IPS DF 19.7 (cell line): Measurements from ENCODE around the gene TMEM185B.

Source experiments
- DNase-seq: peaks from one replicate; pipeline ENCODE4 v3.0.0-alpha.2; 2013; ENCODE audit warnings: low read depth, low spot score

TMEM185B gene

DNA sequence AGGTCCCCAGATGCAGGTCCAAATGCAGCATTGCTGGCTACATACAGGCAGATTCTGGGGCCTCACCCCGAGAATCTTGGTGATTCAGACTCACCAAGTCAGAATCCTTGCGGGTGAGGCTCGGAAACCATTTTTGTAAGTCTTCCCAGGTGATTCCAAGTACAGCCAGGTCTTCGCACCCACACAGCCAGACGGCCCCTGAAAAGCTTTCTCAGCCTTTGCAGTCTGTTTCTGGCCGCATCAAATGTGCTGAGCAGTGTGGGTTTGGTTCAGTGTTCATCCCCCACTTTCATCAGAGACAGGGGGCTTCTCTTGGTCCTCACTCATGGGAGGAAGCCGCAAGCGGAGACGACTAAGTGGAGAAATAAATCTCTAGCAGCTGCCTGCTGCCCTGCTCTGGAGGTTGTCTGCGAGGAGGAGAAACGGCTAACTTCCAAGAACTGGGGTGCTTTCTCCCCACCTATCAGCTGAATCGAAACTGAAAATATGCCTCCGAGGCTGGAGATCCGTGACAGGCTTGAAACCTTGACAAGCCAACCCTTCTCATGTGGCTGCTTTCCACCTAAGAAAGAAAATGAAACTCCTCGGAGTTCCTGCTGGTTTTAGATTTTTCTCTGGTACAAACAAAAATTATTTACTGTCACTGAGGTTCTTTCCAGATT, 8.9 kb upstream of the TMEM185B start:
- DNase-seq, result no peak

DNA sequence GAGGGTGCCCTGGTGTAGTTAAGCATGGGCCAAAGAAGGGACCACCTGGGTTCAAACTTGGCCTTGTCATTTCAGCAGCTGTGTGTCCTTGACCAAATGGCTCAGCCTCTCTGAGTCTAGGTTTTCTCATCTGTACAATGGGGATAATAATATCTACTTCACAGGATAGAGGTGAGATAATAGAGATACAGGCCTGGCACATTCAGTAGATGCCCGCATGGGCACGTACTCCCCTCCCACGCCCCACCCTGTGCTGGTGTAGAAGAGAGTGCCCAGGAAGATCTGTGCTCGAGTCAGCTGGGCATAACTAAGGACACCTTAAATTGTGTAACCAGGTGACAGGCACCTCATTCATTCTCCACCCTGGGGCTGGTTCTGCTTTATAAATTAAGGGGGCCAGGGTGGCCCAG, 8.4 kb upstream of the TMEM185B start:
- no peak for DNase-seq

GRCh38 chr2:120230515-120231471, 7.6 kb upstream of the TMEM185B start:
- DNase-seq, result no peak

DNA sequence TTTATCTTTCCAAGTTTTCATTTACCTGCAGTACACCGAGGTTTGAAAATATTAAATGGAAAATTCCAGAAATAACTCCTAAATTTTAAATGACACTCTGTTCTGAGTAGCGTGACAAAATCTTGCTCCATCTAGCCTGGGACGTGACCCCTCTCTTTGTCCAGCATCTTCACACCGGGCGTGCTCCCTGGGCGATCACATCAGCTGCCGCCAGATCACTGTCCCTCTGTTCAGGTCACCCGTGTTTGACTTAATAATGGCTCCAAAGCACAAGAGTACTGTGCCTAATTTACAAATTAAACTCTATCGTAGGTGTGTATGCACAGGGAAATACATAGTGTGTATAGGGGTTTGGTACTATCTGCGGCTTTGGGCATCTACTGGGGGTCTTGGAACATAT, 6.1 kb upstream of the TMEM185B start:
- no peak for DNase-seq

DNA sequence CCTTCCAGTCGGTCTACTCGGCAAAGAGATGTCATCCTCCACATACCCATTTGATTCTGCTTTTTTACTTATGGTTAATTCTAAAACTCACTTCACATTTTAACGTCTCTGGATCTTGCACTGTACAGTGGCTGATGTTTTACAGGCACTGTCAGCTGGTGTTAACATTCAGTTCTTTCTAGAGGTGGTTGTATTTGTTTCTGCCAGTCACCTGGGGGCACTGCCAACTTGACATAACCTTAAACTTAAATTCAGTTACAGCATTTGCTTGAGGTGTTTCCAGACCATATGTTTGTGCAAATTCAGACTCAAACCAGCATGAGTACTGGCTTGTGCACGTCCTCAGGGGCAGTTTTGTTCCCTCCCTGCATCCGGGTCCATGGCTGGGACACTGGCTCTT, 5.3 kb upstream of the TMEM185B start:
- DNase-seq, result no peak

GRCh38 chr2:120227111-120227991, 4.2 kb upstream of the TMEM185B start:
- DNase-seq, result no peak

DNA sequence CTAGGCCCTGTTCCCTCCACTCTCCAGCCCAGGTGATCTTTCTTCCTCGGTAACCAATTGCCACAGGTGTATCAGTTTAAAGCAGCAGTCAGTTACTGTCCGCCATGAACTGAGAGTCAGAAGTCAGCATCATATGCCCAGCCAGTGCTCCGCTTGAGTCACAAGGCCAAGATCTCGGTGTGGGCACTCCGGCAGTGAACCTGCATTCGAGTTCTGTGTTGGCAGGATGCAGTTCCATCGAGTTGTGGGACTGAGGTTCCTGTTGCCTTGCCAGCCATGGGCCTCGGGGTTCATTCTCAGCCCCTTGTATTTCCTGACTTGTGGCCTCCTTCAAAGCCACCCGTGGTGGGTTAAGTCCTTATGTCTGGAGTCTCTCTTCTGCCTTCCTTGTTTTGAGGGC, 3.1 kb upstream of the TMEM185B start:
- no peak for DNase-seq

- DNase-seq, result no peak
Observed at GRCh38 chr2:120225549-120226065, 2.4 kb upstream of the TMEM185B start.

- DNase-seq, result no peak
Observed at GRCh38 chr2:120224735-120225548, 1.7 kb upstream of the TMEM185B start.

GRCh38 chr2:120224256-120224655, 1.1 kb upstream of the TMEM185B start:
- no peak for DNase-seq

- no peak for DNase-seq
Observed at GRCh38 chr2:120222186-120223033, 790 bp downstream of the TMEM185B start.

GRCh38 chr2:120221616-120222015, 1.6 kb downstream of the TMEM185B start:
- no peak for DNase-seq

DNA sequence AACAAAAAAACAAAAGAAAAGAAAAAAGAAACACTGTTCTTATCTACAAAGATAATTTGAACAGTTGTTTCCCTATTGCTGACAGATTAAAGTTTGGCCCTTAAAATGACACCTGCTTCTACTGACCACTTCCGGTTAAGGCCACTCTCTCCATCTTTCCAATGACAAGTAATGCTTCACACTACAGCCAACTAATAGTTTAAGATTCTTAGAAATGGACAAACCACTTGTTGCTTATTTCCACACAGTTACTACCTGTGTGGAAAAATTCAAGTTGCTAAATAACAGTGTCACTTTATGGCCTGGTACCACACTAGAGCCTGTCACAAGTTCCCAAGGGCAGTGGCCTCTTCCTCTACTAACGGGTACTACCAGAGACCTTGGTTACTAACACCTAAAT, 2.4 kb downstream of the TMEM185B start:
- no peak for DNase-seq

DNA sequence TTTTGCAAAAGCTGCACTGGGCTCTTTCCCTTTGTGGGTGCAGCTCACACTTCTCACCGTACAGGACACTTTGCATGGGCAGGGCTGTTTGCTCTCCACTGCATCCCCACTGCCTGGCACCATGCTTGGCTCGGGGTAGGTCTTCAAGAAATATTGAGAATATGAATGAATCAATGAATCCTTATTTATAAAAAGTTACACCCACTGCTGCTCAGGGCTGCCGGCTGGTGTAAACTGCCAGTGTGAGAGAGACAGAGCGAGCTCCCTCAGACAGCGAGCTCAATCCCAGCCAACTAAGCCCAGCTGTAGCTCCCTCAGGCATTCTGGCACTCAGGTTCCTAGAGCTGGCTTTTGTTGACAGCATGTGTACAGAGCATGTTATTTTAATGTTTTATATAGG, 3.4 kb downstream of the TMEM185B start:
- DNase-seq, result no peak

GRCh38 chr2:120219291-120219690, 3.9 kb downstream of the TMEM185B start:
- no peak for DNase-seq

- no peak for DNase-seq
Observed at GRCh38 chr2:120218181-120218580, 5.0 kb downstream of the TMEM185B start.

GRCh38 chr2:120210270-120210693, 12.9 kb downstream of the TMEM185B start:
- DNase-seq, result no peak

DNA sequence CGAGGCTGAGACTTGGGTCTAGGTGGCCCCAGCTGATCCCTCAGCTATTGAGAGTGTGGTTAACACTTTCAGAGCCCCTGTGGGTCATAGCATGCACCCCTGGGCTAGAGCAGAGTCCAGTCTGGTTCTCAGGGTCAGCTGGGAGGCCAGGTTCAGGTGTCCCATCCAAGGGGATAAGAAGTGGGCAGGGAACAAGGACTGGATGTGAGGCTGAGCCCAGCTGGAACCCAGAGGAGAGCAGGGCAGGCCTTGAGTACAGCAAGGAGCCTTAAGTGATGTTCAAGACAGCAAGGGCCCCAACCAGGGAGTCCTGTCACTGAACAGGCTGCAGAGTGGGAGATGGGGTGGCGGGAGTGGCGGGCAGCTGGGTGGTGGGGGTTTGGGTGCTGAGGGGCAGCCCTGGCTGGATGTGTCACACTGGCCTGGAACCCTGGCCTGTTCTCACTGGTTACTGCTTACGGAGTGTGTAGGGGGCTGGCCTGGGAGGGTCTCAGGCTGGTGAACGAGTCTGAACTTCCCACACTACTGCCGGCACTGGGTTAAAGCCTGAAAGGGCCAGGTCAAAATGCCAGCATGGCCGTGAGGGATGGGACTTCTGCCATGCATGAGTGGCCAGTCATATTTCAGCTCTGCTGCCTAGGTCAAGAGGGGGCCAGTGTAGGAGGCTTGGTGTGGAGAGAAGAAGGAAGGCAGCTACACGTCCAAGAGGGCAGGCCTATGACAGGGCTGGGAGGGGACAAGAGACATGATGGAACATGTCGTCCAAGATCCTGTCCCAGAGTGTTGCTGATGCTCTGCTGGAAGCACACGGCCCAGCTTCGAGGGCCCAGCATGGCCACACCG, 13.6 kb downstream of the TMEM185B start:
- DNase-seq, result no peak
